Left lung (tissue), 10 donors: Measurements from ENCODE around the gene SEMA3B. TPM values are rescaled to one million over a fixed set of nuclear protein-coding genes. Genes with fewer than 3 reads are reported as not detected.

ENCODE experiments used
- ATAC-seq: fragments of 200-7000 bp; cut with Tn5 transposase; one replicate; pipeline ENCODE4 v1.9.1; 2020; ENCODE audit warnings: moderate library complexity
- DNase-seq, 4 donors: peaks; one replicate each; pipeline ENCODE4 v3.0.0-alpha.2; 2013 to 2020
- H3K27ac ChIP-seq, 2 donors: fragments of 200-600 bp; sonication (generic) in 1 of 2; one replicate each; pipeline versions ENCODE4 v1.5.0 to v1.8.0; 2020 to 2021
- H3K27me3 ChIP-seq, 2 donors: fragments of 200-600 bp; sonication (generic) in 1 of 2; one replicate each; pipeline versions ENCODE4 v1.5.0 to v1.8.0; 2020 to 2021
- H3K36me3 ChIP-seq, 2 donors: fragments of 200-600 bp; sonication (generic) in 1 of 2; one replicate each; pipeline versions ENCODE4 v1.5.0 to v1.8.0; 2020 to 2021
- H3K4me1 ChIP-seq, 2 donors: fragments of 200-600 bp; one replicate each; pipeline ENCODE4 v1.8.0; 2021
- H3K4me3 ChIP-seq, 2 donors: fragments of 200-600 bp; sonication (generic) in 1 of 2; one replicate each; pipeline versions ENCODE4 v1.5.0 to v1.8.0; 2020 to 2021; ENCODE audit warnings: mild to moderate bottlenecking in 1 of 2
- H3K9me3 ChIP-seq, 2 donors: fragments of 200-600 bp; sonication (generic) in 1 of 2; one replicate each; pipeline versions ENCODE4 v1.5.0 to v1.8.0; 2020 to 2021
- intact Hi-C, 2 donors: fragments of 100-400 bp; cut with DNase I; formaldehyde crosslinking; loops; one replicate each; pipeline versions ENCODE4 v1.11.2 to v1.14.2; 2022
- polyA plus RNA-seq, 6 donors: library from polyadenylated mRNA; unstranded; fragments of 120-200 nt; gene quantifications; one replicate each; pipeline ENCODE4 v1.2.1, GENCODE V29; 2013; ENCODE audit not compliant: insufficient read length in 6 of 6
- total RNA-seq, 2 donors: library from RNA; stranded (reverse); fragmentation: NEBNext Ultra II Directional; extraction: Animal tissue kit (Norgen Biotek cat#: 25700); gene quantifications; one replicate each; pipeline ENCODE4 v1.2.1, GENCODE V29; 2021
- TF ChIP-seq, protein P1 (sequence below), 2 donors: fragments of 200-600 bp; sonication (generic) in 1 of 2; IDR thresholded peaks; one replicate each; pipeline versions ENCODE4 v1.5.0 to v1.8.0; 2021; ENCODE audit warnings: antibody characterized with exemption in 2 of 2
- donor health status: DM: no; HTN: yes; CAD: no.
- donor health status: DM: no; HTN: no; CAD: no.

SEMA3B gene
- total and polyA plus RNA-seq, 8 donors, result 20.6 to 92.7 (median 28.2) TPM

DNA sequence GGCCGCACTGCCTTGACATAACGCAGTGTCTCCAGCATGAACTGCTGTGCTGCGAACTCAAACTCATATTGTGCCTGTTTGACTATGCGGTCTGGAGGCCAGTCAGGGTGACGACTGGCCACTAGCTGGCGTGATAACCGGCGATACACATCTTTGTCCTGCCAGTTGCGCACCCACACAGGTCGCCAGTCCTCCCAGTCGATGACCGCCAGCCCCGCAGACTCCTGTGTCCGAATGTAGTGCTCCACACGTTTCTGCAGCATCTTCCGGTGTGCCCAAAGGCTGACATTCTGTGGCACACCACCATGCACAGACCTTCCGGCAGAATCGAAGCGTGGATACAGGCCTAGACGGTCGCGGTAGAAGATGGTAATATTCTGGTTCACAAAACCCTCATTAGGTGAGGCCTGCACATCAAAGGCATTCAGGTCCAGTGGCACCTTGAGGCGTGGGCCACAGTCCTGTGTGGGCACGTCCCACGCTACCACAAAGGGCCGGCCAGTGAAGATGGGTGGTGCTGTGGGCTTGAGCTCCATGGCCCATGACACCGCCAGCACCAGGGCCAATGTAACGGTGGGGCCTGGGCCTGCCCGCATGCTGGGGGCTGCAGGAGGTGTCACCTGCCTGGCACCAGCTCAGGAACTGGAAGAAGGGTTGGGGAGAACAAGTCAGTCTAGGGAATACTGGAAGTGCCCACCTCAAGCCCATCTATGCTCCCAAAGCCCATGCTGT is 51.1 kb downstream of the SEMA3B start:
- intact Hi-C loops, result no loop called here
- ATAC-seq, result no peak
- Histone ChIP-seq H3K36me3 (peaks cover 0 to 42% of the 10 kb centered on the region in 2 donors), H3K4me3 (peak overlapping the region; percentile 76 to 91), H3K27ac (peak overlapping the region; percentile 90 to 93), H3K27me3 (no peaks in the 10 kb centered on the region), H3K9me3 (no peaks in the 10 kb centered on the region), H3K4me1 (peaks cover 45 to 90% of the 10 kb centered on the region in 2 donors)
- TF ChIP-seq, protein P1, sequence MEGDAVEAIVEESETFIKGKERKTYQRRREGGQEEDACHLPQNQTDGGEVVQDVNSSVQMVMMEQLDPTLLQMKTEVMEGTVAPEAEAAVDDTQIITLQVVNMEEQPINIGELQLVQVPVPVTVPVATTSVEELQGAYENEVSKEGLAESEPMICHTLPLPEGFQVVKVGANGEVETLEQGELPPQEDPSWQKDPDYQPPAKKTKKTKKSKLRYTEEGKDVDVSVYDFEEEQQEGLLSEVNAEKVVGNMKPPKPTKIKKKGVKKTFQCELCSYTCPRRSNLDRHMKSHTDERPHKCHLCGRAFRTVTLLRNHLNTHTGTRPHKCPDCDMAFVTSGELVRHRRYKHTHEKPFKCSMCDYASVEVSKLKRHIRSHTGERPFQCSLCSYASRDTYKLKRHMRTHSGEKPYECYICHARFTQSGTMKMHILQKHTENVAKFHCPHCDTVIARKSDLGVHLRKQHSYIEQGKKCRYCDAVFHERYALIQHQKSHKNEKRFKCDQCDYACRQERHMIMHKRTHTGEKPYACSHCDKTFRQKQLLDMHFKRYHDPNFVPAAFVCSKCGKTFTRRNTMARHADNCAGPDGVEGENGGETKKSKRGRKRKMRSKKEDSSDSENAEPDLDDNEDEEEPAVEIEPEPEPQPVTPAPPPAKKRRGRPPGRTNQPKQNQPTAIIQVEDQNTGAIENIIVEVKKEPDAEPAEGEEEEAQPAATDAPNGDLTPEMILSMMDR (IDR thresholded peaks at IDR 0.05), result no peak
- no peak for DNase-seq

DNA sequence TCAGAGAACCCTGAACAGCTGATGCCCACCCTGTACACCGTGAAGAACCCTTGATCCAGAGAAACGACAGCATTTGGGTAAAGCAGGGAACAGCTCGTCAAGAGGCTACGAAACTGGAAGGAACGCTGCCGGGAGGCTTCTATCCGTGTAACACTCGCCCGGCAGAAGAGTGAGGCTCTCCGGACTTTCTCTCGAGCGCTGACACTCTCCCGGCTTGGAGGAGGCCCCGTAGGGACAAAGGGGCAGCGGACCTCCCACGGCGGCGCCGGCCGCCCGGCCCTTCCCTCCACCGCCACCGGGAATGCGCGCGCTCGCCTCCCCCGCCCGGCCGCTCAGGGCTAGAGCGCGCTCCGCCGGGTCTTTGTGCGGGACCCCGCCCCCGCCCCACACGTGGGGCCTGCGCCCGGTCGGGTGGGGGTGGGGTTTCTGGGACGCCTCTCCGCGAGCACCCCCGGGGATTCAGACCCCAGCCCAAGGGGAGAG is 51.9 kb downstream of the SEMA3B start:
- TF ChIP-seq, protein P1 (IDR thresholded peaks at IDR 0.05), result no peak
- Histone ChIP-seq H3K27me3 (no peaks in the 10 kb centered on the region), H3K9me3 (no peaks in the 10 kb centered on the region), H3K4me1 (peaks cover 45 to 90% of the 10 kb centered on the region in 2 donors), H3K36me3 (peaks cover 0 to 50% of the 10 kb centered on the region in 2 donors), H3K27ac (peak overlapping the region; percentile 90 to 93), H3K4me3 (peak overlapping the region; percentile 76 to 91)
- ATAC-seq (peak; percentile 60), DNase-seq (peak in 3 of 4 donors; percentile 84 to 94 (median 89))
- intact Hi-C loops, result no loop called here

DNA sequence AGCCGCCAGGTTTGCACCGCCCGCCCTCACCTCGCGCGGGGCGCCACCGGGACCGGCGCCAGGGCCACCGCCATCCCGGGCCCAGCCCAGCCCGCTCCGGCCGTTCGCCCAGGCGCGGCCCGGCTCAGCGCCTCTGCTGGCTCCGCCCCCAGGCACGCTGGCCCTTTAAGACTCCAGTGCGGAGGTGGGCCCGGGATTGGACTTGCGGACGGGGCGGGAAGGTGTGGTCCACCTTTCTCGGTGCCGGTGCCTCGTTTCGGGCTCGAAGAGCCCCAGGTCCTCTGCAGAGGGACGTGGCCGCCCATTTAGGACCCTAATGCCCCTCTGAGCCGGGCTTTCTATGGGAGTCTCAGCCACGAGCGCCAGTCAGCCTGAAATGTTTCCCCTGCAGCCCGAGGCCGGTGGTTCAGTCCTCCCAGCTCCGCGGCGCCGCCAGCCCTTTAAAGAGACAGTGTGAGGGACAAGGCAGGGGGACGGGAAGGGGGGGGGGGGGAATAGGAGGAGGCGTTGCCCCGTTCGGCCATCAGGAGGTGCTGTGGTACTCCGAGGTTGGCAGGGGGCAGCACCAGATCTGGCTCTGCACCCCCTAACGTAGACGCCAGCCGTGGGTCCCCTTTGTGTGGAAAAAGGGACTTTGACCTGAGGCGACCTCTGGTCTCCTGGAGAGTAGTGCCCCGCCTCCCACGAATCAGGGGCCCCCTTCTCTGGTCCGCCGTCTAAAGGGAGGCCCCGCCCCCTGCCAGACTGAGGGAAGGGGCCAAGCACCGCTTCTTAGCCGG is 52.6 kb downstream of the SEMA3B start:
- Histone ChIP-seq H3K4me1 (peaks cover 45 to 89% of the 10 kb centered on the region in 2 donors), H3K27ac (peak overlapping the region; percentile 90 to 93), H3K36me3 (peaks cover 0 to 52% of the 10 kb centered on the region in 2 donors), H3K4me3 (peak overlapping the region; percentile 76 to 91), H3K27me3 (no peaks in the 10 kb centered on the region), H3K9me3 (no peaks in the 10 kb centered on the region)
- TF ChIP-seq, protein P1 (IDR thresholded peaks at IDR 0.05), result peak in 1 of 2 donors; percentile 63
- ATAC-seq, result peak; percentile 73
- intact Hi-C loops, result no loop called here
- peak; percentile 89 to 96 (median 92) for DNase-seq

DNA sequence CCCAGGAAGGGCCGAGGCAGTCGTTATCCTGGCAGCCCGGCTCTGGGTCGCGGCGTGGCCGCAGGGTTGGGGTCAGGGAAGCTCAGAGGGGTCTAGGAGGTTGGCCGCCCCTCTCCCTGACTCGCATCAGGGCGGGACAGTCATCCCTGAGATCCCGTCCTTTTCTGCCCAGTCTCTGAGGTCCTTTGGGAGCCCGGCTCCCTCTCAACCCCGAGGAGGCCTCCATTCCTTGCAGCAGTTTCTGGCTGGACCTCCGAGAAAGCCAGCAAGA is 53.1 kb downstream of the SEMA3B start:
- H3K36me3 ChIP-seq, result peaks cover 0 to 47% of the 10 kb centered on the region in 2 donors
- intact Hi-C loops, result no loop called here
- peak overlapping the region; percentile 76 to 91 for H3K4me3 ChIP-seq
- TF ChIP-seq, protein P1 (IDR thresholded peaks at IDR 0.05), result no peak
- no peak for ATAC-seq
- no peaks in the 10 kb centered on the region for H3K27me3 ChIP-seq
- H3K9me3 ChIP-seq, result no peaks in the 10 kb centered on the region
- no peak for DNase-seq
- peak overlapping the region; percentile 90 to 93 for H3K27ac ChIP-seq
- H3K4me1 ChIP-seq, result peaks cover 44 to 89% of the 10 kb centered on the region in 2 donors
